DND-41 (cell line): ENCODE measurements around the gene NGB.

Experiments used
- ATAC-seq: fragments of 200-7000 bp; cut with Tn5 transposase; 3 replicates; pipeline ENCODE4 v1.9.1; 2021; ENCODE audit warnings: low read depth; ENCODE audit not compliant: insufficient read depth
- DNase-seq: peaks from one replicate; pipeline ENCODE4 v3.0.0-alpha.2; 2020
- H2AFZ ChIP-seq: 2 replicates; pipeline ENCODE4 v1.6.0; 2012; ENCODE audit warnings: low read depth, low read length
- H3K27ac ChIP-seq: 2 replicates; pipeline ENCODE4 v1.5.1; 2012; ENCODE audit warnings: low read length, inconsistent platforms
- H3K27me3 ChIP-seq: fragments of 200-600 bp; sonication (generic); 2 replicates; pipeline ENCODE4 v1.6.0; 2012; ENCODE audit warnings: low read length, mild to moderate bottlenecking, inconsistent platforms; ENCODE audit not compliant: insufficient read depth, poor library complexity
- H3K36me3 ChIP-seq: 2 replicates; pipeline ENCODE4 v1.5.1; 2012; ENCODE audit warnings: low read length, inconsistent platforms; ENCODE audit not compliant: insufficient read depth
- H3K4me1 ChIP-seq: 2 replicates; pipeline ENCODE4 v1.5.1; 2012; ENCODE audit warnings: mild to moderate bottlenecking, low read length; ENCODE audit not compliant: insufficient read depth
- H3K4me2 ChIP-seq: 2 replicates; pipeline ENCODE4 v1.6.0; 2012; ENCODE audit warnings: mild to moderate bottlenecking, moderate library complexity, low read length, inconsistent platforms; ENCODE audit not compliant: insufficient read depth
- H3K4me3 ChIP-seq, 2 experiments: fragments of 200-600 bp in 1 of 2; shearing (Covaris generic) in 1 of 2; 2 replicates each; pipeline ENCODE4 v1.5.1; 2012 to 2016; ENCODE audit warnings: inconsistent platforms in 2 of 2, low read length in 2 of 2, mild to moderate bottlenecking in 2 of 2, low read depth in 1 of 2, moderate library complexity in 1 of 2
- H3K79me2 ChIP-seq: 2 replicates; pipeline ENCODE4 v1.6.0; 2012; ENCODE audit warnings: low read length, inconsistent platforms; ENCODE audit not compliant: insufficient read depth
- H3K9ac ChIP-seq: 2 replicates; pipeline ENCODE4 v1.6.0; 2012; ENCODE audit warnings: low read depth, mild to moderate bottlenecking, inconsistent platforms, low read length, moderate library complexity
- H3K9me3 ChIP-seq: 2 replicates; pipeline ENCODE4 v1.5.1; 2012; ENCODE audit warnings: low read length, moderate library complexity, mild to moderate bottlenecking, inconsistent platforms; ENCODE audit not compliant: insufficient read depth, severe bottlenecking
- H4K20me1 ChIP-seq: 2 replicates; pipeline ENCODE4 v1.6.0; 2012; ENCODE audit warnings: low read length; ENCODE audit not compliant: insufficient read depth
- CTCF ChIP-seq: IDR thresholded peaks from 2 replicates; pipeline ENCODE4 v1.5.1; 2012; ENCODE audit warnings: borderline replicate concordance, low read length, moderate library complexity, mild to moderate bottlenecking; ENCODE audit not compliant: poor library complexity, severe bottlenecking; ENCODE audit errors: extremely low read depth
- EZH2 ChIP-seq: IDR thresholded peaks from 3 replicates; pipeline ENCODE4 v1.6.1; 2012; ENCODE audit warnings: borderline replicate concordance, low read depth, mild to moderate bottlenecking, moderate library complexity, low read length, inconsistent platforms; ENCODE audit not compliant: severe bottlenecking

The NGB gene

GRCh38 chr14:77240336-77240915, 30.6 kb downstream of the NGB start:
- no peak for TF ChIP-seq EZH2
- TF ChIP-seq CTCF: no peak
- DNase-seq (no peak), ATAC-seq (no peak)
- no peaks in the 10 kb centered on the region for H3K4me1 ChIP-seq
- no peaks in the 10 kb centered on the region for H3K36me3 ChIP-seq
- H3K9me3 ChIP-seq: no peaks in the 10 kb centered on the region
- no peak overlapping the region for H2AFZ ChIP-seq
- H4K20me1 ChIP-seq: no peaks in the 10 kb centered on the region
- H3K27me3 ChIP-seq: no peaks in the 10 kb centered on the region
- H3K4me2 ChIP-seq: no peak overlapping the region
- H3K4me3 ChIP-seq: no peak overlapping the region
- H3K9ac ChIP-seq: no peak overlapping the region
- no peak overlapping the region for H3K27ac ChIP-seq
- H3K79me2 ChIP-seq: no peaks in the 10 kb centered on the region

GRCh38 chr14:77239412-77239811, 31.6 kb downstream of the NGB start:
- Histone ChIP-seq H3K36me3 (no peaks in the 10 kb centered on the region), H3K4me2 (no peak overlapping the region), H3K27ac (no peak overlapping the region), H4K20me1 (no peaks in the 10 kb centered on the region; the same call in 1 of the 2 replicates), H3K4me1 (no peaks in the 10 kb centered on the region), H3K27me3 (no peaks in the 10 kb centered on the region), H3K9ac (no peak overlapping the region), H3K9me3 (no peaks in the 10 kb centered on the region), H2AFZ (no peak overlapping the region), H3K4me3 (no peak overlapping the region), H3K79me2 (no peaks in the 10 kb centered on the region)
- no peak for TF ChIP-seq CTCF
- no peak for TF ChIP-seq EZH2
- DNase-seq (no peak), ATAC-seq (no peak)

- H3K79me2 ChIP-seq: no peaks in the 10 kb centered on the region
- DNase-seq: no peak
- no peaks in the 10 kb centered on the region for H3K36me3 ChIP-seq
- ATAC-seq: no peak
- no peak overlapping the region for H3K4me2 ChIP-seq
- H4K20me1 ChIP-seq: no peaks in the 10 kb centered on the region; the same call in 1 of the 2 replicates
- H3K27me3 ChIP-seq: no peaks in the 10 kb centered on the region
- H3K27ac ChIP-seq: no peak overlapping the region
- no peak overlapping the region for H3K4me3 ChIP-seq
- no peak overlapping the region for H2AFZ ChIP-seq
- TF ChIP-seq CTCF (no peak), EZH2 (no peak)
- H3K4me1 ChIP-seq: no peaks in the 10 kb centered on the region
- no peaks in the 10 kb centered on the region for H3K9me3 ChIP-seq
- H3K9ac ChIP-seq: no peak overlapping the region
Measured at GRCh38 chr14:77238996-77239395, 32.0 kb downstream of the NGB start.
